ENCODE measurements around the gene TP53INP2.

The TP53INP2 gene

DNA sequence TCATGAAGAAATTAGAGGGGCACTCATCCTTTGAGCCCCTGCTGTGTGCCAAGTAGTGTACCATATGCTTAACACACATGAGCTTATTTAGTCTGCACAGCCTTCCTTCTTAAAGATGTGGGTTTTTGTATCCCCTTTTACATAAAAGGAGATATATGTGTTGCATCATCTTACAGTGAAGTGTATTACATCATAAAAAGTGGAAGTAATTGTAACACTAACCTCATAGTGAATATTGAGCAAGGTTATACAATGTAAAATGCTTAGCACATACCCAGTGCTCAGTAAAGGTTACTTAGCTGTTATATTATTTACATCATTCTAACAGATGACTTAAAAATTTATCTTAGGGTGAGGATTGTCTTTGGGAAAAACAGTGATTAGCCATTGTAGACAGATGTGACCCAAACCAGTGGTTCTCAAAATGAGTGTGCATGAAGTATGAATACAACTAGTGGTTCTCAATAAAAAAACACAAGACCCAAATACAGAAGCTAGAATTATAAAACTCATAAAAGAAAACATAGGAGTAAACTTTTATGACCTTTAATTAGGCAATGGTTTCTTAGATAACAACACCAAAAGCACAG lies 23.5 kb upstream of the TP53INP2 start (continued):
- no peak for TF ChIP-seq ZBTB48 (tag by site-specific recombination; IDR thresholded peaks at IDR 0.05)
- no peak for TF ChIP-seq BCL11B (tag by site-specific recombination; IDR thresholded peaks at IDR 0.05; ENCODE audit: low read depth)
- TF ChIP-seq ZFP41 (tag by site-specific recombination; IDR thresholded peaks at IDR 0.05; ENCODE audit: borderline replicate concordance): no peak
- no peak for TF ChIP-seq ZNF155 (tag by site-specific recombination; IDR thresholded peaks at IDR 0.05)
- peak; percentile 38; the same call in 1 of the 2 replicates for TF ChIP-seq PRDM1 (tag by site-specific recombination; IDR thresholded peaks at IDR 0.05)
- no peak for TF ChIP-seq ZNF521 (tag by site-specific recombination; IDR thresholded peaks at IDR 0.05)
- TF ChIP-seq, protein P1, sequence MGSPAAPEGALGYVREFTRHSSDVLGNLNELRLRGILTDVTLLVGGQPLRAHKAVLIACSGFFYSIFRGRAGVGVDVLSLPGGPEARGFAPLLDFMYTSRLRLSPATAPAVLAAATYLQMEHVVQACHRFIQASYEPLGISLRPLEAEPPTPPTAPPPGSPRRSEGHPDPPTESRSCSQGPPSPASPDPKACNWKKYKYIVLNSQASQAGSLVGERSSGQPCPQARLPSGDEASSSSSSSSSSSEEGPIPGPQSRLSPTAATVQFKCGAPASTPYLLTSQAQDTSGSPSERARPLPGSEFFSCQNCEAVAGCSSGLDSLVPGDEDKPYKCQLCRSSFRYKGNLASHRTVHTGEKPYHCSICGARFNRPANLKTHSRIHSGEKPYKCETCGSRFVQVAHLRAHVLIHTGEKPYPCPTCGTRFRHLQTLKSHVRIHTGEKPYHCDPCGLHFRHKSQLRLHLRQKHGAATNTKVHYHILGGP (tag by site-specific recombination; IDR thresholded peaks at IDR 0.05): no peak
- no peak for TF ChIP-seq ZNF529 (tag by site-specific recombination; IDR thresholded peaks at IDR 0.05; ENCODE audit: insufficient replicate concordance)
- TF ChIP-seq, protein P2, sequence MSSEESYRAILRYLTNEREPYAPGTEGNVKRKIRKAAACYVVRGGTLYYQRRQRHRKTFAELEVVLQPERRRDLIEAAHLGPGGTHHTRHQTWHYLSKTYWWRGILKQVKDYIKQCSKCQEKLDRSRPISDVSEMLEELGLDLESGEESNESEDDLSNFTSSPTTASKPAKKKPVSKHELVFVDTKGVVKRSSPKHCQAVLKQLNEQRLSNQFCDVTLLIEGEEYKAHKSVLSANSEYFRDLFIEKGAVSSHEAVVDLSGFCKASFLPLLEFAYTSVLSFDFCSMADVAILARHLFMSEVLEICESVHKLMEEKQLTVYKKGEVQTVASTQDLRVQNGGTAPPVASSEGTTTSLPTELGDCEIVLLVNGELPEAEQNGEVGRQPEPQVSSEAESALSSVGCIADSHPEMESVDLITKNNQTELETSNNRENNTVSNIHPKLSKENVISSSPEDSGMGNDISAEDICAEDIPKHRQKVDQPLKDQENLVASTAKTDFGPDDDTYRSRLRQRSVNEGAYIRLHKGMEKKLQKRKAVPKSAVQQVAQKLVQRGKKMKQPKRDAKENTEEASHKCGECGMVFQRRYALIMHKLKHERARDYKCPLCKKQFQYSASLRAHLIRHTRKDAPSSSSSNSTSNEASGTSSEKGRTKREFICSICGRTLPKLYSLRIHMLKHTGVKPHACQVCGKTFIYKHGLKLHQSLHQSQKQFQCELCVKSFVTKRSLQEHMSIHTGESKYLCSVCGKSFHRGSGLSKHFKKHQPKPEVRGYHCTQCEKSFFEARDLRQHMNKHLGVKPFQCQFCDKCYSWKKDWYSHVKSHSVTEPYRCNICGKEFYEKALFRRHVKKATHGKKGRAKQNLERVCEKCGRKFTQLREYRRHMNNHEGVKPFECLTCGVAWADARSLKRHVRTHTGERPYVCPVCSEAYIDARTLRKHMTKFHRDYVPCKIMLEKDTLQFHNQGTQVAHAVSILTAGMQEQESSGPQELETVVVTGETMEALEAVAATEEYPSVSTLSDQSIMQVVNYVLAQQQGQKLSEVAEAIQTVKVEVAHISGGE (tag by site-specific recombination; conservative IDR thresholded peaks at IDR 0.05; ENCODE audit: low read depth): no peak
- no peak for TF ChIP-seq WT1 (tag by site-specific recombination; IDR thresholded peaks at IDR 0.05)
- no peak for TF ChIP-seq ZNF530 (tag by site-specific recombination; IDR thresholded peaks at IDR 0.05; ENCODE audit: low read depth)
- no peak for TF ChIP-seq YY2 (tag by site-specific recombination; IDR thresholded peaks at IDR 0.05)
- TF ChIP-seq, protein P3, sequence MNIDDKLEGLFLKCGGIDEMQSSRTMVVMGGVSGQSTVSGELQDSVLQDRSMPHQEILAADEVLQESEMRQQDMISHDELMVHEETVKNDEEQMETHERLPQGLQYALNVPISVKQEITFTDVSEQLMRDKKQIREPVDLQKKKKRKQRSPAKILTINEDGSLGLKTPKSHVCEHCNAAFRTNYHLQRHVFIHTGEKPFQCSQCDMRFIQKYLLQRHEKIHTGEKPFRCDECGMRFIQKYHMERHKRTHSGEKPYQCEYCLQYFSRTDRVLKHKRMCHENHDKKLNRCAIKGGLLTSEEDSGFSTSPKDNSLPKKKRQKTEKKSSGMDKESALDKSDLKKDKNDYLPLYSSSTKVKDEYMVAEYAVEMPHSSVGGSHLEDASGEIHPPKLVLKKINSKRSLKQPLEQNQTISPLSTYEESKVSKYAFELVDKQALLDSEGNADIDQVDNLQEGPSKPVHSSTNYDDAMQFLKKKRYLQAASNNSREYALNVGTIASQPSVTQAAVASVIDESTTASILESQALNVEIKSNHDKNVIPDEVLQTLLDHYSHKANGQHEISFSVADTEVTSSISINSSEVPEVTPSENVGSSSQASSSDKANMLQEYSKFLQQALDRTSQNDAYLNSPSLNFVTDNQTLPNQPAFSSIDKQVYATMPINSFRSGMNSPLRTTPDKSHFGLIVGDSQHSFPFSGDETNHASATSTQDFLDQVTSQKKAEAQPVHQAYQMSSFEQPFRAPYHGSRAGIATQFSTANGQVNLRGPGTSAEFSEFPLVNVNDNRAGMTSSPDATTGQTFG (tag by site-specific recombination; IDR thresholded peaks at IDR 0.05; ENCODE audit: borderline replicate concordance): no peak
- no peak for TF ChIP-seq GLI4 (tag by site-specific recombination; IDR thresholded peaks at IDR 0.05)
- no peak for TF ChIP-seq ZNF174 (tag by site-specific recombination; IDR thresholded peaks at IDR 0.05)
- TF ChIP-seq ZBTB17 (tag by site-specific recombination; IDR thresholded peaks at IDR 0.05): no peak
- TF ChIP-seq ZNF404 (tag by site-specific recombination; IDR thresholded peaks at IDR 0.05): no peak
- TF ChIP-seq, protein P4, sequence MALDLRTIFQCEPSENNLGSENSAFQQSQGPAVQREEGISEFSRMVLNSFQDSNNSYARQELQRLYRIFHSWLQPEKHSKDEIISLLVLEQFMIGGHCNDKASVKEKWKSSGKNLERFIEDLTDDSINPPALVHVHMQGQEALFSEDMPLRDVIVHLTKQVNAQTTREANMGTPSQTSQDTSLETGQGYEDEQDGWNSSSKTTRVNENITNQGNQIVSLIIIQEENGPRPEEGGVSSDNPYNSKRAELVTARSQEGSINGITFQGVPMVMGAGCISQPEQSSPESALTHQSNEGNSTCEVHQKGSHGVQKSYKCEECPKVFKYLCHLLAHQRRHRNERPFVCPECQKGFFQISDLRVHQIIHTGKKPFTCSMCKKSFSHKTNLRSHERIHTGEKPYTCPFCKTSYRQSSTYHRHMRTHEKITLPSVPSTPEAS (tag by site-specific recombination; IDR thresholded peaks at IDR 0.05): no peak
- TF ChIP-seq ZNF157 (tag by site-specific recombination; IDR thresholded peaks at IDR 0.05): no peak
- no peak for TF ChIP-seq ZNF146 (tag by site-specific recombination; IDR thresholded peaks at IDR 0.05)
- TF ChIP-seq ZNF610 (tag by site-specific recombination; IDR thresholded peaks at IDR 0.05; ENCODE audit: borderline replicate concordance): no peak
- TF ChIP-seq, protein P5, sequence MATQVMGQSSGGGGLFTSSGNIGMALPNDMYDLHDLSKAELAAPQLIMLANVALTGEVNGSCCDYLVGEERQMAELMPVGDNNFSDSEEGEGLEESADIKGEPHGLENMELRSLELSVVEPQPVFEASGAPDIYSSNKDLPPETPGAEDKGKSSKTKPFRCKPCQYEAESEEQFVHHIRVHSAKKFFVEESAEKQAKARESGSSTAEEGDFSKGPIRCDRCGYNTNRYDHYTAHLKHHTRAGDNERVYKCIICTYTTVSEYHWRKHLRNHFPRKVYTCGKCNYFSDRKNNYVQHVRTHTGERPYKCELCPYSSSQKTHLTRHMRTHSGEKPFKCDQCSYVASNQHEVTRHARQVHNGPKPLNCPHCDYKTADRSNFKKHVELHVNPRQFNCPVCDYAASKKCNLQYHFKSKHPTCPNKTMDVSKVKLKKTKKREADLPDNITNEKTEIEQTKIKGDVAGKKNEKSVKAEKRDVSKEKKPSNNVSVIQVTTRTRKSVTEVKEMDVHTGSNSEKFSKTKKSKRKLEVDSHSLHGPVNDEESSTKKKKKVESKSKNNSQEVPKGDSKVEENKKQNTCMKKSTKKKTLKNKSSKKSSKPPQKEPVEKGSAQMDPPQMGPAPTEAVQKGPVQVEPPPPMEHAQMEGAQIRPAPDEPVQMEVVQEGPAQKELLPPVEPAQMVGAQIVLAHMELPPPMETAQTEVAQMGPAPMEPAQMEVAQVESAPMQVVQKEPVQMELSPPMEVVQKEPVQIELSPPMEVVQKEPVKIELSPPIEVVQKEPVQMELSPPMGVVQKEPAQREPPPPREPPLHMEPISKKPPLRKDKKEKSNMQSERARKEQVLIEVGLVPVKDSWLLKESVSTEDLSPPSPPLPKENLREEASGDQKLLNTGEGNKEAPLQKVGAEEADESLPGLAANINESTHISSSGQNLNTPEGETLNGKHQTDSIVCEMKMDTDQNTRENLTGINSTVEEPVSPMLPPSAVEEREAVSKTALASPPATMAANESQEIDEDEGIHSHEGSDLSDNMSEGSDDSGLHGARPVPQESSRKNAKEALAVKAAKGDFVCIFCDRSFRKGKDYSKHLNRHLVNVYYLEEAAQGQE (tag by site-specific recombination; IDR thresholded peaks at IDR 0.05): no peak
- TF ChIP-seq ZNF571 (tag by site-specific recombination; IDR thresholded peaks at IDR 0.05): no peak
- TF ChIP-seq ZNF132 (tag by site-specific recombination; IDR thresholded peaks at IDR 0.05; ENCODE audit: borderline replicate concordance): no peak
- TF ChIP-seq ZNF792 (tag by site-specific recombination; IDR thresholded peaks at IDR 0.05): no peak
- TF ChIP-seq, protein P6, sequence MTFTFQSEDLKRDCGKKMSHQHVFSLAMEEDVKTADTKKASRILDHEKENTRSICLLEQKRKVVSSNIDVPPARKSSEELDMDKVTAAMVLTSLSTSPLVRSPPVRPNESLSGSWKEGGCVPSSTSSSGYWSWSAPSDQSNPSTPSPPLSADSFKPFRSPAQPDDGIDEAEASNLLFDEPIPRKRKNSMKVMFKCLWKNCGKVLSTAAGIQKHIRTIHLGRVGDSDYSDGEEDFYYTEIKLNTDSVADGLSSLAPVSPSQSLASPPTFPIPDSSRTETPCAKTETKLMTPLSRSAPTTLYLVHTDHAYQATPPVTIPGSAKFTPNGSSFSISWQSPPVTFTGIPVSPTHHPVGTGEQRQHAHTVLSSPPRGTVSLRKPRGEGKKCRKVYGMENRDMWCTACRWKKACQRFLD (tag by site-specific recombination; IDR thresholded peaks at IDR 0.05): no peak

Data from HEK293 (cell line).